WTC11 (cell line): ENCODE results near the gene MCRIP2. TPM values are rescaled to one million over a fixed set of nuclear protein-coding genes. Genes with fewer than 3 reads are reported as not detected.

ENCODE experiments used
- ATAC-seq: fragments of 200-7000 bp; cut with Tn5 transposase; 2 replicates; pipeline ENCODE4 v1.10.0; 2021; ENCODE audit warnings: mild to moderate bottlenecking, moderate library complexity
- CTCF ChIA-PET: fragments of 300-600 bp; sonication (Branson Sonifier 250); formaldehyde crosslinking; loops from one replicate; lab custom pipeline; 2021; ENCODE audit warnings: antibody characterized with exemption; lab: Charles Lee
- POLR2A ChIA-PET: fragments of 350-600 bp; sonication (Branson Sonifier 250); formaldehyde crosslinking; loops from one replicate; lab custom pipeline; 2021; ENCODE audit warnings: antibody characterized with exemption; lab: Charles Lee
- DNase-seq: peaks from one replicate; pipeline ENCODE4 v3.0.0; 2021; ENCODE audit warnings: low spot score
- H3K27ac Mint-ChIP-seq: 2 replicates; pipeline ENCODE4 v1.8.0; 2021; ENCODE audit warnings: mixed read lengths
- H3K27me3 Mint-ChIP-seq: 2 replicates; pipeline ENCODE4 v1.8.0; 2021; ENCODE audit warnings: low read depth, mild to moderate bottlenecking, moderate library complexity, mixed read lengths
- H3K36me3 Mint-ChIP-seq: 2 replicates; pipeline ENCODE4 v1.8.0; 2021; ENCODE audit warnings: mixed read lengths
- H3K4me1 Mint-ChIP-seq: 2 replicates; pipeline ENCODE4 v1.8.0; 2022; ENCODE audit warnings: mixed read lengths
- H3K4me3 Mint-ChIP-seq: 2 replicates; pipeline ENCODE4 v1.8.0; 2021; ENCODE audit warnings: mild to moderate bottlenecking, moderate library complexity, mixed read lengths
- H3K9me3 Mint-ChIP-seq: 2 replicates; pipeline ENCODE4 v1.8.0; 2021; ENCODE audit warnings: mixed read lengths
- AFF4 ChIP-seq: sonication (generic); formaldehyde crosslinking; IDR thresholded peaks from 2 replicates; pipeline ENCODE4 v1.8.1; 2023; ENCODE audit warnings: mild to moderate bottlenecking, missing genetic modification reagents, borderline replicate concordance
- CDX4 ChIP-seq: fragments of 250-450 bp; sonication (Bioruptor Pico); IDR thresholded peaks from 2 replicates; pipeline ENCODE4 v1.9.0; 2021; ENCODE audit warnings: moderate library complexity, mild to moderate bottlenecking, inconsistent platforms, borderline replicate concordance
- E2F1 ChIP-seq: sonication (generic); formaldehyde crosslinking; IDR thresholded peaks from 2 replicates; pipeline ENCODE4 v1.8.0; 2022; ENCODE audit warnings: mild to moderate bottlenecking, missing genetic modification reagents
- ELF4 ChIP-seq: sonication (generic); formaldehyde crosslinking; IDR thresholded peaks from 2 replicates; pipeline ENCODE4 v1.8.1; 2022; ENCODE audit warnings: low read depth, mild to moderate bottlenecking, moderate library complexity, missing genetic modification reagents
- ESRRA ChIP-seq: sonication (generic); formaldehyde crosslinking; IDR thresholded peaks from 2 replicates; pipeline ENCODE4 v1.8.1; 2022; ENCODE audit warnings: mild to moderate bottlenecking, missing genetic modification reagents, borderline replicate concordance
- ETV6 ChIP-seq: sonication (generic); formaldehyde crosslinking; IDR thresholded peaks from 2 replicates; pipeline ENCODE4 v1.8.1; 2022; ENCODE audit warnings: mild to moderate bottlenecking, missing genetic modification reagents
- FOXK1 ChIP-seq: sonication (generic); formaldehyde crosslinking; IDR thresholded peaks from 2 replicates; pipeline ENCODE4 v1.8.0; 2022; ENCODE audit warnings: mild to moderate bottlenecking, moderate library complexity, missing genetic modification reagents
- KAT7 ChIP-seq: sonication (generic); formaldehyde crosslinking; IDR thresholded peaks from 2 replicates; pipeline ENCODE4 v1.8.1; 2023; ENCODE audit warnings: missing genetic modification reagents, mild to moderate bottlenecking, borderline replicate concordance
- NR1H2 ChIP-seq: sonication (generic); formaldehyde crosslinking; IDR thresholded peaks from 2 replicates; pipeline ENCODE4 v1.9.0; 2021; ENCODE audit warnings: mild to moderate bottlenecking, moderate library complexity, missing genetic modification reagents
- NR3C1 ChIP-seq: sonication (generic); formaldehyde crosslinking; conservative IDR thresholded peaks from 2 replicates; pipeline ENCODE4 v1.8.1; 2023; ENCODE audit warnings: low read depth, mild to moderate bottlenecking, missing genetic modification reagents
- PRRX2 ChIP-seq: fragments of 250-450 bp; sonication (Bioruptor Pico); IDR thresholded peaks from 2 replicates; pipeline ENCODE4 v1.8.0; 2021; ENCODE audit warnings: mild to moderate bottlenecking
- ZNF396 ChIP-seq: fragments of 250-450 bp; sonication (Bioruptor Pico); IDR thresholded peaks from 2 replicates; pipeline ENCODE4 v1.8.0; 2021; ENCODE audit warnings: mild to moderate bottlenecking, moderate library complexity, borderline replicate concordance
- ZNF416 ChIP-seq: fragments of 250-450 bp; sonication (Bioruptor Pico); IDR thresholded peaks from 2 replicates; pipeline ENCODE4 v1.9.0; 2021; ENCODE audit warnings: mild to moderate bottlenecking, inconsistent platforms
- ZNF512 ChIP-seq: sonication (generic); formaldehyde crosslinking; IDR thresholded peaks from 2 replicates; pipeline ENCODE4 v1.8.1; 2022; ENCODE audit warnings: missing genetic modification reagents, borderline replicate concordance
- total RNA-seq: library from RNA; stranded (reverse); gene quantifications from 3 replicates; pipeline ENCODE4 v1.2.3, GENCODE V29; 2021

The MCRIP2 gene
- total RNA-seq, 1 experiment from 2014 or later: 63.3 TPM

- ATAC-seq: no peak
Measured at GRCh38 chr16:640614-641013, 1.0 kb upstream of the MCRIP2 start.

More at GRCh38 chr16:640614-641013, 1.0 kb upstream of the MCRIP2 start:
- H3K4me1 Mint-ChIP-seq: peaks cover 26% of the 10 kb centered on the region
- peak overlapping the region; percentile 51 for H3K4me3 Mint-ChIP-seq
- CTCF ChIA-PET: no interaction called here
- POLR2A ChIA-PET: no interaction called here
- TF ChIP-seq AFF4 (CRISPR knock-in tag): no peak
- TF ChIP-seq ZNF396 (CRISPR knock-in tag): no peak
- no peak for TF ChIP-seq FOXK1
- TF ChIP-seq ETV6 (CRISPR knock-in tag): no peak
- no peak for TF ChIP-seq ZNF512 (CRISPR knock-in tag)
- no peak for TF ChIP-seq ESRRA (CRISPR knock-in tag)
- TF ChIP-seq NR1H2 (CRISPR knock-in tag): no peak
- no peak for TF ChIP-seq CDX4 (CRISPR knock-in tag)
- no peak for TF ChIP-seq NR3C1 (CRISPR knock-in tag)
- no peak for TF ChIP-seq ELF4 (CRISPR knock-in tag)
- TF ChIP-seq PRRX2: no peak
- TF ChIP-seq KAT7 (CRISPR knock-in tag): no peak
- TF ChIP-seq E2F1 (CRISPR knock-in tag): no peak
- TF ChIP-seq ZNF416 (CRISPR knock-in tag): no peak
- TF ChIP-seq, all 79 proteins: peak for 0
- H3K36me3 Mint-ChIP-seq: no peaks in the 10 kb centered on the region
- peaks cover 4% of the 10 kb centered on the region; the same call in 1 of the 2 replicates for H3K27me3 Mint-ChIP-seq
- no peaks in the 10 kb centered on the region for H3K9me3 Mint-ChIP-seq
- DNase-seq: no peak
- no peak overlapping the region for H3K27ac Mint-ChIP-seq
